ENCODE results near the gene KIAA0825. TPM values are rescaled to one million over a fixed set of nuclear protein-coding genes. Genes with fewer than 3 reads are reported as not detected.

The KIAA0825 gene
- total and polyA plus RNA-seq, 7 donors = 0.46 to 4.6 (median 3.3) TPM; not detected in 1

GRCh38 chr5:94310833-94311232, 307.6 kb downstream of the KIAA0825 start:
- no peak for DNase-seq
- no peak for TF ChIP-seq POLR2A (IDR thresholded peaks at IDR 0.05)
- TF ChIP-seq CTCF (IDR thresholded peaks at IDR 0.05) = no peak
- no peak for TF ChIP-seq POLR2AphosphoS5 (IDR thresholded peaks at IDR 0.05)
- TF ChIP-seq EP300 (IDR thresholded peaks at IDR 0.05) = no peak
- Histone ChIP-seq H3K27me3 (no peaks in the 10 kb centered on the region), H3K4me1 (no peaks in the 10 kb centered on the region), H3K27ac (no peak overlapping the region), H3K4me3 (no peak overlapping the region), H3K36me3 (no peaks in the 10 kb centered on the region), H3K9me3 (no peaks in the 10 kb centered on the region)
- WGBS, 2 donors = 83 to 87% methylated on average over 1 of the region's 1 CpG
- intact Hi-C loops (cut with DNase I) = no loop called here

GRCh38 chr5:94309141-94309540, 309.3 kb downstream of the KIAA0825 start:
- no peaks in the 10 kb centered on the region for H3K36me3 ChIP-seq
- WGBS, 2 donors = 76 to 80% methylated on average over 1 of the region's 1 CpG
- H3K27me3 ChIP-seq = no peaks in the 10 kb centered on the region
- no peak for TF ChIP-seq POLR2A (IDR thresholded peaks at IDR 0.05)
- no peaks in the 10 kb centered on the region for H3K9me3 ChIP-seq
- H3K4me3 ChIP-seq = no peak overlapping the region
- H3K4me1 ChIP-seq = no peaks in the 10 kb centered on the region
- intact Hi-C loops (cut with DNase I) = no loop called here
- H3K27ac ChIP-seq = no peak overlapping the region
- DNase-seq = no peak

- intact Hi-C loops (cut with DNase I) = no loop called here
- Histone ChIP-seq H3K27me3 (no peaks in the 10 kb centered on the region), H3K36me3 (no peaks in the 10 kb centered on the region), H3K4me3 (no peak overlapping the region), H3K4me1 (no peaks in the 10 kb centered on the region), H3K27ac (no peak overlapping the region), H3K9me3 (no peaks in the 10 kb centered on the region)
- WGBS, 2 donors = 88 to 91% methylated on average over 1 of the region's 1 CpG
- DNase-seq = no peak
- TF ChIP-seq EP300 (IDR thresholded peaks at IDR 0.05) (no peak), POLR2AphosphoS5 (IDR thresholded peaks at IDR 0.05) (no peak), CTCF (IDR thresholded peaks at IDR 0.05) (no peak), POLR2A (IDR thresholded peaks at IDR 0.05) (no peak)
Observed at GRCh38 chr5:94308442-94308841, 310.0 kb downstream of the KIAA0825 start.

GRCh38 chr5:94304146-94304545, 314.3 kb downstream of the KIAA0825 start:
- DNase-seq = no peak
- Histone ChIP-seq H3K27ac (no peak overlapping the region), H3K4me3 (no peak overlapping the region), H3K4me1 (no peaks in the 10 kb centered on the region), H3K9me3 (no peaks in the 10 kb centered on the region), H3K36me3 (no peaks in the 10 kb centered on the region), H3K27me3 (no peaks in the 10 kb centered on the region)
- 92% methylated on average over 7 of the region's 7 CpGs for WGBS, 2 donors
- intact Hi-C loops (cut with DNase I) = no loop called here
- TF ChIP-seq CTCF (IDR thresholded peaks at IDR 0.05) (no peak), POLR2A (IDR thresholded peaks at IDR 0.05) (no peak), EP300 (IDR thresholded peaks at IDR 0.05) (no peak), POLR2AphosphoS5 (IDR thresholded peaks at IDR 0.05) (no peak)

GRCh38 chr5:94288937-94289336, 329.5 kb downstream of the KIAA0825 start:
- H3K4me1 ChIP-seq = no peaks in the 10 kb centered on the region
- no peaks in the 10 kb centered on the region for H3K27me3 ChIP-seq
- H3K9me3 ChIP-seq = no peaks in the 10 kb centered on the region
- WGBS, 2 donors = 86 to 89% methylated on average over 4 of the region's 4 CpGs
- intact Hi-C loops (cut with DNase I) = no loop called here
- no peak for DNase-seq
- H3K36me3 ChIP-seq = no peaks in the 10 kb centered on the region
- no peak overlapping the region for H3K27ac ChIP-seq
- no peak for TF ChIP-seq POLR2AphosphoS5 (IDR thresholded peaks at IDR 0.05)
- TF ChIP-seq EP300 (IDR thresholded peaks at IDR 0.05) = no peak
- no peak for TF ChIP-seq CTCF (IDR thresholded peaks at IDR 0.05)
- TF ChIP-seq POLR2A (IDR thresholded peaks at IDR 0.05) = no peak
- H3K4me3 ChIP-seq = no peak overlapping the region
